GM19455 (cell line): ENCODE results near the gene RARG.

Experiments used
- ATAC-seq: cut with Tn5 transposase; IDR thresholded peaks from one replicate; pipeline ENCODE4 v1.9.1; 2021; ENCODE audit not compliant: unreplicated experiment

The RARG gene

GRCh38 chr12:53231921-53232645 lies at the start of gene RARG:
Gene RARG (minus strand): TSS chr12:53232209. CDS start chr12:53227545, 4,664 bp downstream.
- no peak for ATAC-seq

GRCh38 chr12:53279888-53280498 lies 48.0 kb upstream of the RARG start:
- no peak for ATAC-seq

DNA sequence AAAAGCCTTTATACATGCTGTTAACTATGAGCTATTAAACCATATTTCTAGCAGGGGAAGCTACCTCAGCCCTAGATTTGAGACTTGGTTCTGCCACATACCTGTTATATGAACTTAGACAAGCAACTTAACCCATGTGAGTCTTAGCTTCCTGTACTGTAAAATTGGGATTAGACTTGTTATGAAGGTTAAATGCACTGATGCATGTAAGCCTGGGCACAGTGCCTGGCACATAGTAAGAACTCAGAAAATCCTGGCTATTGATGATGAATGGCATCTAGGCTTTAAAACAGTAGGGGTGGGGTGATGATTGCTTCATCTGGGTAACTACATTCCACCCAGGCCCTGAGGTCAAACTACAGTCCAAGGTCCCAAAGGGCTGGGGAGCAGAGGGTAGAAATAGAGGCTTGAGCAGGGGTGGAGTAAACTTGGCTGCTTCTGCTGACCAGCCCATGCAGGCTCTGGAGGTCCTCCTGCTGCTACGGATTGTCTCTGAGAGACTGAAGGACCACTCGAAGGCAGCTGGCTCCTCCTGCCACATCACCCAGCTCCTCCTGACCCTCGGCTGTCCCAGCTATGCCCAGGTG lies 47.4 kb upstream of the RARG start:
- ATAC-seq = no peak

- ATAC-seq = no peak
These were observed 46.0 kb upstream of the RARG start for GRCh38 chr12:53277981-53278380.

- ATAC-seq = no peak
These were observed 44.5 kb upstream of the RARG start for GRCh38 chr12:53276511-53276910.

GRCh38 chr12:53274445-53274844 lies 42.4 kb upstream of the RARG start:
- no peak for ATAC-seq

DNA sequence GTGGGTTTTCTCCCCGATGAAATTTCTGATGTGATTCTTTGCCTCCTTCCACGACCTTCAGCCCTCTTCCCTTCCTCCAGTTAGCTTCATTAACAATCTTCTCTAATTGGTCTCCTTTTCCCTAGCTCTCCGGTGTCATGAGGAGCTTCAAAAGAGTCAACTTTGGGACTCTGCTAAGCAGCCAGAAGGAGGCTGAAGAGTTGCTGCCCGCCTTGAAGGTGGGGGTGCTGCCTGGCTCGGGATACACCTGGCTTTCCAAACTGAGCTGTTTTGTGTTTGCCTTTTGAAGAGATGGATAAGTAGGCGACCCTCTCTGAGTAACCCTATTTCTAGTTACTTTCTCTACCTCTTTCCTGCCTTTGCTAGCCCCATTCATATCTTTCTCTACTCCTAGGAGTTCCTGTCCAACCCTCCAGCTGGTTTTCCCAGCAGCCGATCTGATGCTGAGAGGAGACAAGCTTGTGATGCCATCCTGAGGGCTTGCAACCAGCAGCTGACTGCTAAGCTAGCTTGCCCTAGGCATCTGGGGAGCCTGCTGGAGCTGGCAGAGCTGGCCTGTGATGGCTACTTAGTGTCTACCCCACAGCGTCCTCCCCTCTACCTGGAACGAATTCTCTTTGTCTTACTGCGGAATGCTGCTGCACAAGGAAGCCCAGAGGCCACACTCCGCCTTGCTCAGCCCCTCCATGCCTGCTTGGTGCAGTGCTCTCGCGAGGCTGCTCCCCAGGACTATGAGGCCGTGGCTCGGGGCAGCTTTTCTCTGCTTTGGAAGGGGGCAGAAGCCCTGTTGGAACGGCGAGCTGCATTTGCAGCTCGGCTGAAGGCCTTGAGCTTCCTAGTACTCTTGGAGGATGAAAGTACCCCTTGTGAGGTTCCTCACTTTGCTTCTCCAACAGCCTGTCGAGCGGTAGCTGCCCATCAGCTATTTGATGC lies 36.9 kb upstream of the RARG start:
- no peak for ATAC-seq

DNA sequence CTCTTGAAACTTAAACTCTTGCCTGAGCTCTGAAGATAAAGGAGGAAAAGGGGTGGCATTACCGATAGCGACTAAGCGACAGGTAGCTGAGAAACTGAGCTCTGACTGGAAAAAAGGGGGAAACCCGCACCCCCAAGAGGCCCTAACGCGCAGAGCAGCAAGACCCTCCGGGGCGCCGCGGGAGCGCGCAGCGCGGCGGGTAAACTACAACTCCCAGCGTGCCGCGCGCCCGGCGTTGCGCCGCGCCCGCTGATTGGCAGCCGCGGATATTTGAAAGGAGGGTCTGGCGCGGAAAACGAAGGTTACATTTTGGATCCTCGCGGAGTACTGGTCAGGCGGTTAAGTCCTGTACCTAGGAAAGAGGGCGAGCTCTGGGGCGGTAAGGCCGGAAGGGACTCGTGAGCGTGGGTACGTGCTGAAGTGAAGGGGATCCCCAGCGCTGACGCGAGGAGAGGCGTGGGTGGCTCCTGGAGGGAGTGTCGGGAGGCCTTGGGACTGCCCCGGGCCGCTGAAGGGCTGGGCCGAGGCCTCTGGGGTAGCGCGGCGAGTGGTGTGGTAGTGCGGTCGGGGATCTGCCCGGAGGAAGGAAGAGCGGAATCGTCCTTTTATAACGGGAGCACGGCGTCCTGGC lies 36.1 kb upstream of the RARG start, which contains the start of gene ESPL1:
ESPL1 (plus strand) TSS at position 301 of the 631 bp plus-strand sequence. CDS start 468 bp downstream, outside the sequence.
- peak; percentile 84 for ATAC-seq

- ATAC-seq = peak; percentile 21
These were observed 35.4 kb upstream of the RARG start for GRCh38 chr12:53267306-53267998.

- no peak for ATAC-seq
These were observed 33.8 kb upstream of the RARG start for GRCh38 chr12:53265783-53266182.

- no peak for ATAC-seq
These were observed 27.9 kb upstream of the RARG start for GRCh38 chr12:53259891-53260290.

DNA sequence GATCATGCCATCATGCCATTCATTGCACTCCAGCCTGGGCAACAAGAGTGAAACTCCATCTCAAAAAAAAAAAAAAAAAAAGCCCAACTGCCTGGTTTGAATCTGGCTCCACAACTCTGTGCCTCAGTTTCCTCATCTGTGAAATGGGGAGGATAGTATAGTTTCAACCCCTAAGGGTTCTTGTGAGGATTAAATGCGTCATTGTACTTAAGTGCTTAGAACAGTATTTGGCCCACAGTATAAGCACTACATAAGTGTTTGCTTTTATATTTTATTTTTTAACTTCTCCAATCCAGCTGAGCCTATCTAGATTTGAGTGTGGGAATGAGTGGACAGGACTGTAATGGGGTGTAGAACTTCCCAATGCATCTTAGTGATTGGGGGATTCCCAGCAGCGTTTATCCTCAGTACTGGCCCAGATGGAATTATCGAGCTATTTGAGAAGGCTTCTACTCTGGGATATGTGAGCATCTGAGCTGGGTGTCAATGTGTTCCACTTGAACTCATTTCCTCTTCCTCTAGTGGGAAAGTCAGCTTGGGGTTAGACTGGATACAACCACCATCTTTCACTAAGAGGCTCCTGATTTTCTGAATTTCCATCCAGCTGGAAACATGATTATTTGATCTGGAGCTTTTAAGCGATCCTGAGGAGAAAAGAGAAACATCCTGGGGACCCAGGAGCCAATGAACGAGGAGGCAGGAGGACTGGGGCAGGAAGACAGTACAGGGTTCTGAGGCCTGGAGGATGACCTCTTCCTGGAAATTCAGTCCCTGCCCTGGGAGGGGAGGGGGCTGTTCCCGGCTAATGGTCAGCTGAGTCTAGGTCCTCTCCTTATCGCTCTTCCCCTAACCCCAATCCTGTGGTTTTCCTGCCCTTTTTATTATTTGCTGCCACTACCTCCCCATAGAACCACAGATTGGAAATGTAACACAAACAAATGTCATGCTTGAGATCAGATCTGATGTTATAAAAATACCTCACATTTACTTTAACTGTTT lies 26.8 kb upstream of the RARG start:
- no peak for ATAC-seq

DNA sequence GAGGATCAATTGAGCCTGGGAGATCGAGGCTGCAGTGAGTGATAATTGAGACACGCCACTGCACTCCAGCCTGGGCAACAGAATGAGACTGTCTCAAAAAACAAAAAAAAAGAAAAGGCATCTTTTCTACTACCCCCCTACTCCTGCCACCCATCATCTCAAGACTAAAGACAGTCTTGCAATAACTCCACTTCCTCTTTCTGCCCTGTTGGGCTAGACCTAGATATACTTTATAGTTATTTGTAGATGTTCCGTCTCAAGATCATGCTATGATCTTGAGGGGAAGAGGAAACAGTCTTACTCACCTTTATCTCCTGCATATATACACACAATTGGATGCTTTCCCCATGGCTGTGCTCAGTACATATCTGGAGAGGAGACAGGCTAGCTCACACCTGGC lies 24.0 kb upstream of the RARG start:
- no peak for ATAC-seq

DNA sequence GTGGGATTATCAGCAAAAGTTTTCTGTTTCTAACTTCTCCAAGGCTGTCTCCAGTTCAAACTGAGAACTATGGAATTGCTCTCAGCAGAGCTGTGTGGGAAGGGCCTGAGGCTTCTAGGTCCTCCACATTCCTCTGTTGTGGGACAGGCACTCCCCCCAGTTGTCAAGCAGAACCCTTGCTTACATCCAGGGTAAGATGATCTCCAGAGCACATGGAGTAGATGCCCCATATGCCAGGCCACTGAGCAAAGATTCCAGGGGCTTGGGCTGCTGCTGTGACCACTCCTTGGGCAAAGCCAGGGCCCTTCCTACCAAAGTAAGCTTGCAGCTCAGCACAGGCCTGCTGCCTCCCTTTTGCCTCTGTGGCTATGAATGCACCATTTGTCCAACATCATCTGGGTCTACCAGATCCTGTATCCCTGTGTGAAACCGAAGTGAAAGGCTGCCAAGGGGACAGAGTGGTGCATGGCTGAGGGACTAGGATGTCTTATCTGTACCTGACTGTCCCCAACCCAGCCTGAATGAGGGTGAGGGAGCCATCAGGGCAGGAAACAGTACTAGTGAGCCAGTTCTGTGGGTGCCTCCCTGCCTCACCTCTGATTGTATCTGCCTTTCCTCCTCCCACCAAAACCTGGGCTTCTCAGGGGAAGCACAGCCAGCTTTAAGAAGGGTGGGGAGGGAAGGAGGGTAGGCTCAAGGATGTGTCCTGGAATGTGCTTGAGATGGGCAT lies 23.0 kb upstream of the RARG start:
- no peak for ATAC-seq

GRCh38 chr12:53253298-53253697 lies 21.3 kb upstream of the RARG start:
- no peak for ATAC-seq

- no peak for ATAC-seq
These were observed 20.4 kb upstream of the RARG start for GRCh38 chr12:53252349-53252916.

GRCh38 chr12:53251477-53252348 lies 19.7 kb upstream of the RARG start:
- peak; percentile 66 for ATAC-seq
